SK-N-DZ (cell line): ENCODE measurements around the gene CDH4.
"Not testable (repeated sequence)": the region's sequence is repeated elsewhere in the genome, so short reads cannot be mapped to it uniquely, and the experiment has no call there.

ENCODE experiments used
- DNase-seq: peaks from one replicate; pipeline ENCODE4 v3.0.0-alpha.2; 2015; ENCODE audit warnings: low spot score

CDH4 gene

GRCh38 chr20:61385296-61385695, 133.2 kb downstream of the CDH4 start:
- DNase-seq: no peak

GRCh38 chr20:61385731-61386130, 133.7 kb downstream of the CDH4 start:
- DNase-seq: no peak

- no peak for DNase-seq
Measured at GRCh38 chr20:61387204-61387953, 135.3 kb downstream of the CDH4 start.

- no peak for DNase-seq
Measured at GRCh38 chr20:61387954-61388348, 135.9 kb downstream of the CDH4 start.

GRCh38 chr20:61389077-61389476, 137.0 kb downstream of the CDH4 start:
- no peak for DNase-seq

GRCh38 chr20:61391185-61391584, 139.1 kb downstream of the CDH4 start:
- no peak for DNase-seq

GRCh38 chr20:61391812-61392520, 139.9 kb downstream of the CDH4 start:
- no peak for DNase-seq

- no peak for DNase-seq
Measured at GRCh38 chr20:61394088-61394799, 142.2 kb downstream of the CDH4 start.

GRCh38 chr20:61396262-61396848, 144.3 kb downstream of the CDH4 start:
- no peak for DNase-seq

- DNase-seq: no peak
Measured at GRCh38 chr20:61397146-61397545, 145.1 kb downstream of the CDH4 start.

- DNase-seq: no peak
Measured at GRCh38 chr20:61397790-61398189, 145.7 kb downstream of the CDH4 start.

GRCh38 chr20:61399433-61399832, 147.4 kb downstream of the CDH4 start:
- DNase-seq: no peak

GRCh38 chr20:61400499-61400898, 148.4 kb downstream of the CDH4 start:
- DNase-seq: no peak

- DNase-seq: no peak
Measured at GRCh38 chr20:61404303-61404702, 152.2 kb downstream of the CDH4 start.

- no peak for DNase-seq
Measured at GRCh38 chr20:61405007-61405406, 152.9 kb downstream of the CDH4 start.

- DNase-seq: not testable (repeated sequence)
Measured at GRCh38 chr20:61406773-61407172, 154.7 kb downstream of the CDH4 start.

GRCh38 chr20:61407561-61407960, 155.5 kb downstream of the CDH4 start:
- DNase-seq: no peak

GRCh38 chr20:61408951-61409740, 157.1 kb downstream of the CDH4 start:
- DNase-seq: no peak

- no peak for DNase-seq
Measured at GRCh38 chr20:61411743-61412142, 159.7 kb downstream of the CDH4 start.

- DNase-seq: no peak
Measured at GRCh38 chr20:61413752-61414151, 161.7 kb downstream of the CDH4 start.

GRCh38 chr20:61414455-61414991, 162.5 kb downstream of the CDH4 start:
- no peak for DNase-seq
